Upper lobe of left lung (tissue), 4 donors: ENCODE data around the gene TEX101.

Experiments used
- CTCF ChIP-seq, 6 experiments: fragments of 450-650 bp in 4 of 6; fragments of 200-600 bp in 2 of 6; sonication (generic) in 2 of 6; IDR thresholded peaks; one replicate each; pipeline ENCODE4 v1.5.1; 2016 to 2019; ENCODE audit warnings: antibody characterized with exemption in 6 of 6
- EP300 ChIP-seq, 4 donors: sonication (generic); formaldehyde crosslinking; IDR thresholded peaks; one replicate each; pipeline ENCODE4 v1.5.1; 2017; ENCODE audit warnings: antibody characterized with exemption in 4 of 4, control low read depth in 2 of 4
- POLR2A ChIP-seq, 4 donors: fragments of 450-650 bp; IDR thresholded peaks; one replicate each; pipeline ENCODE4 v1.5.1; 2016 to 2017; ENCODE audit warnings: antibody characterized with exemption in 4 of 4, mild to moderate bottlenecking in 2 of 4

GRCh38 chr19:43367822-43368221 lies 46.9 kb upstream of the TEX101 start:
- TF ChIP-seq EP300 (IDR thresholded peaks at IDR 0.05): no peak
- no peak for TF ChIP-seq POLR2A (IDR thresholded peaks at IDR 0.05)
- TF ChIP-seq CTCF (IDR thresholded peaks at IDR 0.05): no peak
